AG04449 (cell line): ENCODE results near the gene ZNF865.
A peak's percentile ranks its signal among the peaks of the same experiment; 100 is the strongest.
"Not testable (repeated sequence)": the region's sequence is repeated elsewhere in the genome, so short reads cannot be mapped to it uniquely, and the experiment has no call there.

Source experiments
- CTCF ChIA-PET: fragments of 350-600 bp; formaldehyde crosslinking; extraction: SDS; loops from one replicate; lab custom pipeline; 2021; ENCODE audit warnings: antibody characterized with exemption; lab: Yijun Ruan, JAX
- POLR2A ChIA-PET: fragments of 400-600, 350-600 bp; formaldehyde crosslinking; extraction: SDS; loops from one replicate; lab custom pipeline; 2020; ENCODE audit warnings: antibody characterized with exemption, inconsistent platforms; lab: Yijun Ruan, JAX
- DNase-seq: peaks from one replicate; pipeline ENCODE4 v3.0.0-alpha.2; 2010; ENCODE audit warnings: low read depth, low spot score
- H3K4me3 ChIP-seq: 2 replicates; pipeline ENCODE4 v1.5.1; 2011; ENCODE audit warnings: low read depth, mild to moderate bottlenecking, control low read depth, low read length
- CTCF ChIP-seq: IDR thresholded peaks from one replicate; pipeline ENCODE4 v1.5.1; 2011; ENCODE audit warnings: mild to moderate bottlenecking, moderate library complexity, low read length, control low read depth, inconsistent platforms; ENCODE audit not compliant: insufficient read depth; ENCODE audit errors: missing control alignments

Gene ZNF865

GRCh38 chr19:55605637-55606470 is at the start of gene ZNF865:
ZNF865 (plus strand) TSS chr19:55605647; CDS start chr19:55613619, 7,972 bp downstream.
- ChIA-PET CTCF (interaction anchor here (0.7 to 4.3 kb wide), 36 partner anchors 10 to 518 kb away, joined by 3 to 70 read pairs (median 6); partner anchors contain the start of genes NAT14, ZNF579 and ZNF784), POLR2A (interaction anchor here (0.7 to 1.5 kb wide), 9 partner anchors 12 to 119 kb away, joined by 3 to 6 read pairs (median 3); partner anchors contain the start of genes ZNF579, ZNF581 and ZNF784)
- DNase-seq, result no peak

GRCh38 chr19:55559684-55560083 is 45.8 kb upstream of the ZNF865 start:
- CTCF ChIA-PET, result no interaction called here
- POLR2A ChIA-PET, result no interaction called here
- DNase-seq, result no peak
- no peak for TF ChIP-seq CTCF
- no peak overlapping the region for H3K4me3 ChIP-seq

More at GRCh38 chr19:55605637-55606470, at the start of gene ZNF865:
- TF ChIP-seq CTCF, result peak; percentile 88
- H3K4me3 ChIP-seq, result peak within 1 kb of the TSS; percentile 96

GRCh38 chr19:55563261-55563690 is 42.2 kb upstream of the ZNF865 start:
- no peak for TF ChIP-seq CTCF
- CTCF ChIA-PET, result no interaction called here

GRCh38 chr19:55566823-55567222 is 38.6 kb upstream of the ZNF865 start:
- CTCF ChIA-PET, result interaction anchor here (1.2 kb wide), 1 partner anchor 63 kb away, joined by 3 read pairs; no protein-coding TSS in a partner anchor
- DNase-seq, result no peak
- no peak overlapping the region for H3K4me3 ChIP-seq
- POLR2A ChIA-PET, result no interaction called here
- TF ChIP-seq CTCF, result no peak

More at GRCh38 chr19:55563261-55563690, 42.2 kb upstream of the ZNF865 start:
- DNase-seq, result no peak
- POLR2A ChIA-PET, result no interaction called here
- H3K4me3 ChIP-seq, result no peak overlapping the region

- no peak for TF ChIP-seq CTCF
- no peak overlapping the region for H3K4me3 ChIP-seq
- DNase-seq, result no peak
- CTCF ChIA-PET, result no interaction called here
- POLR2A ChIA-PET, result no interaction called here
These were observed 37.6 kb upstream of the ZNF865 start for GRCh38 chr19:55567708-55568328.

GRCh38 chr19:55569477-55569876 is 36.0 kb upstream of the ZNF865 start:
- POLR2A ChIA-PET, CTCF ChIA-PET, DNase-seq, H3K4me3 ChIP-seq: not testable (repeated sequence)

- POLR2A ChIA-PET, result interaction anchor here (0.7 to 1.4 kb wide), 2 partner anchors 24 to 74 kb away, joined by 3 to 5 read pairs; no protein-coding TSS in a partner anchor
- CTCF ChIA-PET, result interaction anchor here (0.7 to 1.7 kb wide), 4 partner anchors 12 to 107 kb away, joined by 3 to 6 read pairs (median 4); no protein-coding TSS in a partner anchor
- DNase-seq, H3K4me3 ChIP-seq: not testable (repeated sequence)
These were observed 31.5 kb upstream of the ZNF865 start for GRCh38 chr19:55573929-55574328.
